Right forelimb (tissue), 1 donor: ENCODE data around the gene RPL36A.

Experiments used
- DNase-seq: peaks from one replicate; pipeline ENCODE4 v3.0.0-alpha.2; 2018

The RPL36A gene

GRCh38 chrX:101393530-101394305 is 2.9 kb downstream of the RPL36A start:
- DNase-seq, result no peak

- no peak for DNase-seq
Measured at GRCh38 chrX:101394372-101394771, 3.6 kb downstream of the RPL36A start.

GRCh38 chrX:101395789-101396188 is 5.0 kb downstream of the RPL36A start:
- no peak for DNase-seq

GRCh38 chrX:101397779-101398178 is 7.0 kb downstream of the RPL36A start:
- DNase-seq, result no peak

GRCh38 chrX:101398694-101399093 is 7.9 kb downstream of the RPL36A start:
- no peak for DNase-seq

- no peak for DNase-seq
Measured at GRCh38 chrX:101399825-101400224, 9.0 kb downstream of the RPL36A start.

- DNase-seq, result no peak
Measured at GRCh38 chrX:101407167-101407747, 16.4 kb downstream of the RPL36A start.

- peak; percentile 88 for DNase-seq
Measured at GRCh38 chrX:101407748-101408531, 17.1 kb downstream of the RPL36A start, which contains the start of the genes GLA and HNRNPH2. GLA (minus strand) TSS chrX:101407925; CDS start chrX:101407903, 22 bp downstream. HNRNPH2 (plus strand) TSS chrX:101408222; CDS start chrX:101411989, 3,767 bp downstream.

GRCh38 chrX:101408532-101408841 is 17.7 kb downstream of the RPL36A start:
- DNase-seq, result no peak

- no peak for DNase-seq
Measured at GRCh38 chrX:101409043-101409442, 18.2 kb downstream of the RPL36A start.

GRCh38 chrX:101410461-101410860 is 19.6 kb downstream of the RPL36A start:
- DNase-seq, result no peak

- DNase-seq, result no peak
Measured at GRCh38 chrX:101411984-101412383, 21.2 kb downstream of the RPL36A start.

GRCh38 chrX:101415180-101416145 is 24.7 kb downstream of the RPL36A start:
- no peak for DNase-seq

GRCh38 chrX:101416691-101417090 is 25.9 kb downstream of the RPL36A start:
- DNase-seq, result no peak

GRCh38 chrX:101417190-101417589 is 26.4 kb downstream of the RPL36A start:
- DNase-seq, result no peak

- DNase-seq, result peak; percentile 84
Measured at GRCh38 chrX:101417981-101418841, 27.4 kb downstream of the RPL36A start.

- DNase-seq, result no peak
Measured at GRCh38 chrX:101419489-101419888, 28.7 kb downstream of the RPL36A start.

- no peak for DNase-seq
Measured at GRCh38 chrX:101427954-101428353, 37.1 kb downstream of the RPL36A start.

- no peak for DNase-seq
Measured at GRCh38 chrX:101429934-101430333, 39.1 kb downstream of the RPL36A start.

- no peak for DNase-seq
Measured at GRCh38 chrX:101430457-101431078, 39.8 kb downstream of the RPL36A start.

GRCh38 chrX:101442085-101442484 is 51.3 kb downstream of the RPL36A start:
- DNase-seq, result no peak
